ENCODE data around the gene TMPRSS9.
A peak's percentile ranks its signal among the peaks of the same experiment; 100 is the strongest.

Gene TMPRSS9

DNA sequence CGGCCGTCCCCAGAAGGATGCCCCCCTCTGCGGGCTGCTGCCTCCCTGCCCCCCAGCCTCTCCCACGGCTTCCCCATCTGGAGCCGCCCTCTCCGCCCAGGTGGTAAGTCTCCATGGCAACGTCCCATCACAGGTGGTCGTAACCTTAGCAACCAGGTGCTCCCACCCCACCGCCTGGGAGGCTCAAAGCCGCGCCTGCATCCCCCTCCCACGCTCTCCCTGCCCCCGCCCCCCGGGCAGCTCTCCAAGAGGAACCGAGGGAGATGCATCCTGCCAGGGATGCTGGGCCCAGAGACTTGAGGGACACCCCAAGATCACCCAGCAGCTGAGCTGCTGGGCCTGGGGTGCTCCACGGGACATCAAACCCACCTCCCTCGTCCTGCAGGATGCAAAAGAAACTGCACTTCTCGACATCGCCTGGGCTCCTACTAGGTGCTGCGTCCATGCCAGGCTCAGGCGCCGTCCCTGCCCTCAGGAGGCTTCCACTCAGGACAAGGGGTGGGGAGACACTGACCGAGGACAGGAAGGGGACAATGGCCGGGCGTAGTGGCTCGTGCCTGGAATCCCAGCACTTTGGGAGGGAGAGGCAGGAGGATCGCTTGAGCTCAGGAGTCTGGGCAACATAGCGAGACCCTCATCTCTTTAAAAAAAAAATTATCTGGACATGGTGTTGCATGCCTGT, 47.1 kb upstream of the TMPRSS9 start:
- no peak for ATAC-seq
- TF ChIP-seq ZFP3 (CRISPR knock-in tag; IDR thresholded peaks at IDR 0.05) = no peak
- TF ChIP-seq ARNTL (CRISPR knock-in tag; IDR thresholded peaks at IDR 0.05; ENCODE audit: borderline replicate concordance, low read depth) = no peak
- no peak for TF ChIP-seq OSR1 (CRISPR knock-in tag; IDR thresholded peaks at IDR 0.05)
- no peak for TF ChIP-seq CSDC2 (CRISPR knock-in tag; IDR thresholded peaks at IDR 0.05)
- no peak for TF ChIP-seq TCF4 (CRISPR knock-in tag; IDR thresholded peaks at IDR 0.05; ENCODE audit: borderline replicate concordance)
- TF ChIP-seq, protein P1, sequence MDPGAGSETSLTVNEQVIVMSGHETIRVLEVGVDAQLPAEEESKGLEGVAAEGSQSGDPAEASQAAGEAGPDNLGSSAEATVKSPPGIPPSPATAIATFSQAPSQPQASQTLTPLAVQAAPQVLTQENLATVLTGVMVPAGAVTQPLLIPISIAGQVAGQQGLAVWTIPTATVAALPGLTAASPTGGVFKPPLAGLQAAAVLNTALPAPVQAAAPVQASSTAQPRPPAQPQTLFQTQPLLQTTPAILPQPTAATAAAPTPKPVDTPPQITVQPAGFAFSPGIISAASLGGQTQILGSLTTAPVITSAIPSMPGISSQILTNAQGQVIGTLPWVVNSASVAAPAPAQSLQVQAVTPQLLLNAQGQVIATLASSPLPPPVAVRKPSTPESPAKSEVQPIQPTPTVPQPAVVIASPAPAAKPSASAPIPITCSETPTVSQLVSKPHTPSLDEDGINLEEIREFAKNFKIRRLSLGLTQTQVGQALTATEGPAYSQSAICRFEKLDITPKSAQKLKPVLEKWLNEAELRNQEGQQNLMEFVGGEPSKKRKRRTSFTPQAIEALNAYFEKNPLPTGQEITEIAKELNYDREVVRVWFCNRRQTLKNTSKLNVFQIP (CRISPR knock-in tag; IDR thresholded peaks at IDR 0.05; ENCODE audit: borderline replicate concordance, low read depth) = no peak
- no peak for TF ChIP-seq SNAI2 (CRISPR knock-in tag; IDR thresholded peaks at IDR 0.05)
- TF ChIP-seq ZNF70 (CRISPR knock-in tag; IDR thresholded peaks at IDR 0.05) = no peak
- TF ChIP-seq PPARA (CRISPR knock-in tag; IDR thresholded peaks at IDR 0.05; ENCODE audit: borderline replicate concordance) = no peak
- TF ChIP-seq ESRRG (CRISPR knock-in tag; IDR thresholded peaks at IDR 0.05) = no peak
- TF ChIP-seq ISL1 (CRISPR knock-in tag; IDR thresholded peaks at IDR 0.05) = no peak
- no peak for TF ChIP-seq RARB (CRISPR knock-in tag; IDR thresholded peaks at IDR 0.05)
- TF ChIP-seq, protein P2, sequence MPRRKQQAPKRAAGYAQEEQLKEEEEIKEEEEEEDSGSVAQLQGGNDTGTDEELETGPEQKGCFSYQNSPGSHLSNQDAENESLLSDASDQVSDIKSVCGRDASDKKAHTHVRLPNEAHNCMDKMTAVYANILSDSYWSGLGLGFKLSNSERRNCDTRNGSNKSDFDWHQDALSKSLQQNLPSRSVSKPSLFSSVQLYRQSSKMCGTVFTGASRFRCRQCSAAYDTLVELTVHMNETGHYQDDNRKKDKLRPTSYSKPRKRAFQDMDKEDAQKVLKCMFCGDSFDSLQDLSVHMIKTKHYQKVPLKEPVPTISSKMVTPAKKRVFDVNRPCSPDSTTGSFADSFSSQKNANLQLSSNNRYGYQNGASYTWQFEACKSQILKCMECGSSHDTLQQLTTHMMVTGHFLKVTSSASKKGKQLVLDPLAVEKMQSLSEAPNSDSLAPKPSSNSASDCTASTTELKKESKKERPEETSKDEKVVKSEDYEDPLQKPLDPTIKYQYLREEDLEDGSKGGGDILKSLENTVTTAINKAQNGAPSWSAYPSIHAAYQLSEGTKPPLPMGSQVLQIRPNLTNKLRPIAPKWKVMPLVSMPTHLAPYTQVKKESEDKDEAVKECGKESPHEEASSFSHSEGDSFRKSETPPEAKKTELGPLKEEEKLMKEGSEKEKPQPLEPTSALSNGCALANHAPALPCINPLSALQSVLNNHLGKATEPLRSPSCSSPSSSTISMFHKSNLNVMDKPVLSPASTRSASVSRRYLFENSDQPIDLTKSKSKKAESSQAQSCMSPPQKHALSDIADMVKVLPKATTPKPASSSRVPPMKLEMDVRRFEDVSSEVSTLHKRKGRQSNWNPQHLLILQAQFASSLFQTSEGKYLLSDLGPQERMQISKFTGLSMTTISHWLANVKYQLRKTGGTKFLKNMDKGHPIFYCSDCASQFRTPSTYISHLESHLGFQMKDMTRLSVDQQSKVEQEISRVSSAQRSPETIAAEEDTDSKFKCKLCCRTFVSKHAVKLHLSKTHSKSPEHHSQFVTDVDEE (CRISPR knock-in tag; IDR thresholded peaks at IDR 0.05) = no peak
- TF ChIP-seq ZNF8 (CRISPR knock-in tag; IDR thresholded peaks at IDR 0.05) = no peak

DNA sequence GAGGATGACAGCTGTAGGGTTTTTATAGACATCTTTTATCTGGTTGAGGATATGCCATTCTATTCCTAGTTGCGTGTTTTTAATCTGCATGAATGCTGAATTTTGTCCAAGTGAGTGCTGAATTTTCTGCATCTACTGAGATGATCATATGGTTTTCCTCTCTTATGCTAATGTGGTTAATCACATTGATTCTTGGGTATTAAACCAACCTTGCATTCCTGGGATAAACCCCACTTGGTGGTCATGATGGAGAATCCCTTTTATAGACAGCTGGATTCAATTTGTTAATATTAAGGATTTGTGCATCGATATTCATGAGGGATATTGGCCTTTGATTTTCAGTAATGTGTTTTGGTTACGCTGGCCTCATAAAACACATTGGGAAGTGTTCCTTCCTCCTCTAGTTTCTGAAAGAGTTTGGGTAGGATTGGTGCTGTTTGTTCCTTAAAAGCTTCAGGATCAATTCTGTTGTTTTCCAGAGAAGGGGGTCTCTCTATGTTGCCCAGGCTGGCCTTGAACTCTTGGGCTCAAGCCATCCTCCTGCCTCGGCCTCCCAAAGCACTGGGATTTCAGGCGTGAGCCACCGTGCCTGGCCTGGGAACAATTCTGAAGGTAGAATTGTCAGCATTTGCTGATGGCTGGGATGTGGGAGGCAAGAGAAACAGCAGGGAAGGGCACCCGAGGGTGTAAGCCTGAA, 44.8 kb upstream of the TMPRSS9 start:
- TF ChIP-seq, protein P2 (CRISPR knock-in tag; IDR thresholded peaks at IDR 0.05) = no peak
- TF ChIP-seq, protein P3, sequence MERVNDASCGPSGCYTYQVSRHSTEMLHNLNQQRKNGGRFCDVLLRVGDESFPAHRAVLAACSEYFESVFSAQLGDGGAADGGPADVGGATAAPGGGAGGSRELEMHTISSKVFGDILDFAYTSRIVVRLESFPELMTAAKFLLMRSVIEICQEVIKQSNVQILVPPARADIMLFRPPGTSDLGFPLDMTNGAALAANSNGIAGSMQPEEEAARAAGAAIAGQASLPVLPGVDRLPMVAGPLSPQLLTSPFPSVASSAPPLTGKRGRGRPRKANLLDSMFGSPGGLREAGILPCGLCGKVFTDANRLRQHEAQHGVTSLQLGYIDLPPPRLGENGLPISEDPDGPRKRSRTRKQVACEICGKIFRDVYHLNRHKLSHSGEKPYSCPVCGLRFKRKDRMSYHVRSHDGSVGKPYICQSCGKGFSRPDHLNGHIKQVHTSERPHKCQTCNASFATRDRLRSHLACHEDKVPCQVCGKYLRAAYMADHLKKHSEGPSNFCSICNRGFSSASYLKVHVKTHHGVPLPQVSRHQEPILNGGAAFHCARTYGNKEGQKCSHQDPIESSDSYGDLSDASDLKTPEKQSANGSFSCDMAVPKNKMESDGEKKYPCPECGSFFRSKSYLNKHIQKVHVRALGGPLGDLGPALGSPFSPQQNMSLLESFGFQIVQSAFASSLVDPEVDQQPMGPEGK (CRISPR knock-in tag; IDR thresholded peaks at IDR 0.05; ENCODE audit: borderline replicate concordance) = no peak
- TF ChIP-seq TCF4 (CRISPR knock-in tag; IDR thresholded peaks at IDR 0.05; ENCODE audit: borderline replicate concordance) = no peak
- TF ChIP-seq CSDC2 (CRISPR knock-in tag; IDR thresholded peaks at IDR 0.05) = no peak
- no peak for TF ChIP-seq PPARA (CRISPR knock-in tag; IDR thresholded peaks at IDR 0.05; ENCODE audit: borderline replicate concordance)
- TF ChIP-seq, protein P4, sequence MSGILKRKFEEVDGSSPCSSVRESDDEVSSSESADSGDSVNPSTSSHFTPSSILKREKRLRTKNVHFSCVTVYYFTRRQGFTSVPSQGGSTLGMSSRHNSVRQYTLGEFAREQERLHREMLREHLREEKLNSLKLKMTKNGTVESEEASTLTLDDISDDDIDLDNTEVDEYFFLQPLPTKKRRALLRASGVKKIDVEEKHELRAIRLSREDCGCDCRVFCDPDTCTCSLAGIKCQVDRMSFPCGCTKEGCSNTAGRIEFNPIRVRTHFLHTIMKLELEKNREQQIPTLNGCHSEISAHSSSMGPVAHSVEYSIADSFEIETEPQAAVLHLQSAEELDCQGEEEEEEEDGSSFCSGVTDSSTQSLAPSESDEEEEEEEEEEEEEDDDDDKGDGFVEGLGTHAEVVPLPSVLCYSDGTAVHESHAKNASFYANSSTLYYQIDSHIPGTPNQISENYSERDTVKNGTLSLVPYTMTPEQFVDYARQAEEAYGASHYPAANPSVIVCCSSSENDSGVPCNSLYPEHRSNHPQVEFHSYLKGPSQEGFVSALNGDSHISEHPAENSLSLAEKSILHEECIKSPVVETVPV (CRISPR knock-in tag; IDR thresholded peaks at IDR 0.05) = no peak
- ATAC-seq = no peak

DNA sequence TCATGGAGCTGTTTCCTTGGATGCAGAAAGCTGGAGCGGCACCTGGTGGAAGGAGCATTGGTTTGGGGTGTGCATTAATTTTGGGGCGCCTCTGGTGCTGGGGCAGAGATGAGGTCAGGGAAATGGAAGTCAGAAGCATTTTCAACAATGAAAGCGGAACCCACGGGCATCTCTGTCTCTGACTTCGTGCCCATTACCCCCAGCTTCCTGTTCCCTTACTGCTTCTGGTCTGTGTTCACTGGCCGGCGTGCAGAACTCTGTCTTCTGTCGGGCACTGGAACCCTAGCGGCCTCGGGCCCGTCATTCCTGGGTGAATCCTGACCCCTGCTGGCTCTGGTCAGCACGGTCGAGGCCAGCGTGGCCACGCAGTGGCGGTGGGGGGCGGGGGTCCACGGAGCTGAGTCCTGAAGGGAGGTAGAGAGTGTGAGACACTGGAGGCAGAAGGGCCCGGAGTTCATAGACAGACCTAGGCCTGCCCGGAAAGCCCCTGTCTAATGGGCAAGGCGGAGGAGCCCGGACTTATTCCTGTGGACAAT, 44.2 kb upstream of the TMPRSS9 start:
- ATAC-seq = peak; percentile 97
- TF ChIP-seq, protein P1 (CRISPR knock-in tag; IDR thresholded peaks at IDR 0.05; ENCODE audit: borderline replicate concordance, low read depth) = no peak
- no peak for TF ChIP-seq TOX (CRISPR knock-in tag; IDR thresholded peaks at IDR 0.05; ENCODE audit: borderline replicate concordance)
- TF ChIP-seq SNAI2 (CRISPR knock-in tag; IDR thresholded peaks at IDR 0.05) = no peak
- TF ChIP-seq, protein P5, sequence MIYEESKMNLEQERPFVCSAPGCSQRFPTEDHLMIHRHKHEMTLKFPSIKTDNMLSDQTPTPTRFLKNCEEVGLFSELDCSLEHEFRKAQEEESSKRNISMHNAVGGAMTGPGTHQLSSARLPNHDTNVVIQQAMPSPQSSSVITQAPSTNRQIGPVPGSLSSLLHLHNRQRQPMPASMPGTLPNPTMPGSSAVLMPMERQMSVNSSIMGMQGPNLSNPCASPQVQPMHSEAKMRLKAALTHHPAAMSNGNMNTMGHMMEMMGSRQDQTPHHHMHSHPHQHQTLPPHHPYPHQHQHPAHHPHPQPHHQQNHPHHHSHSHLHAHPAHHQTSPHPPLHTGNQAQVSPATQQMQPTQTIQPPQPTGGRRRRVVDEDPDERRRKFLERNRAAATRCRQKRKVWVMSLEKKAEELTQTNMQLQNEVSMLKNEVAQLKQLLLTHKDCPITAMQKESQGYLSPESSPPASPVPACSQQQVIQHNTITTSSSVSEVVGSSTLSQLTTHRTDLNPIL (CRISPR knock-in tag; IDR thresholded peaks at IDR 0.05; ENCODE audit: low read depth) = no peak
- TF ChIP-seq, protein P4 (CRISPR knock-in tag; IDR thresholded peaks at IDR 0.05) = no peak

Data from SK-N-SH treated with all-trans-retinoic acid at 6 μM for 48 hours (cell line).